ENCODE results near the gene AVL9.

DNA sequence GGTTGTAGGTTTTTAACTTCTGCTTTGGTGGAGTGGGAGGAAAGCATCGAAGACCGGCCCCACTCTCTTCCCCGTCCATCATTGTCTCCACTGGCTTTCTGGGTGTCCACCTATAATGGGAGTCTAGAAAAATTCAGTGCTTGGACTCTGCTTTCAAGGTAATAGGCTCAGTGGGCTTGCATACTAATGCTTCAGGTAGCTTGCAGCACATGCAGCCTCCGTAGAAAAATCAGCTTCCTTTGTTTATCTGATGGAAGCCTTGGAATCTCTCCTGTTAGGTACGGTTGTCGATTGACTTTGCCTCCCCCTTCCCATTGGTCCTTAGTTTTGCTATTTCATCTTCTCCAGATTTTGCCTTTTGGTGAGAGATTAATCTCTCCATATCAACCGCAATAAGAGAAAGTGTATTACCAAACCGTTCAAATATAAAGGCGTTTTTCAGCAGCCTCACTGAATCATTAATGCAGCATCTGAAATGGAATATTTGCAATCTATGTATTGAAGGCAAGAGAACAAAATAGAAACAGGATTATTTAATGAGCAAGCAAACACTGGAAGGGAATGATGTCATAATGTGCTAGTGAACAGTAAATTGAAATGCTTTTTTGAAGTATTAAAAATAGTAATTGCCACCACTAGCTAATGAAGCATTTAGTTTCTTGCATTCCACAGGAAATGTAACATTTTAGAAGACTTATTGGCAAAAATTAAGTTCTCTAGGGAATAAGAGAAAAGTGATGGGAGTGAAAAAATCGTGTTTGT lies 944 bp downstream of the AVL9 start:
- no peak for TF ChIP-seq FOSL2 (IDR thresholded peaks at IDR 0.05)
- TF ChIP-seq FOSL2 (CRISPR knock-in tag; IDR thresholded peaks at IDR 0.05), result no peak
- no peak for TF ChIP-seq NR3C1 (IDR thresholded peaks at IDR 0.05)
- no peak for TF ChIP-seq CHD4 (IDR thresholded peaks at IDR 0.05; ENCODE audit: borderline replicate concordance)
- no peak for TF ChIP-seq POLR2A (IDR thresholded peaks at IDR 0.05; ENCODE audit: low read length)
- no peak for TF ChIP-seq RFX5 (IDR thresholded peaks at IDR 0.05)
- TF ChIP-seq HDAC2 (IDR thresholded peaks at IDR 0.05), result no peak
- TF ChIP-seq, protein P1, sequence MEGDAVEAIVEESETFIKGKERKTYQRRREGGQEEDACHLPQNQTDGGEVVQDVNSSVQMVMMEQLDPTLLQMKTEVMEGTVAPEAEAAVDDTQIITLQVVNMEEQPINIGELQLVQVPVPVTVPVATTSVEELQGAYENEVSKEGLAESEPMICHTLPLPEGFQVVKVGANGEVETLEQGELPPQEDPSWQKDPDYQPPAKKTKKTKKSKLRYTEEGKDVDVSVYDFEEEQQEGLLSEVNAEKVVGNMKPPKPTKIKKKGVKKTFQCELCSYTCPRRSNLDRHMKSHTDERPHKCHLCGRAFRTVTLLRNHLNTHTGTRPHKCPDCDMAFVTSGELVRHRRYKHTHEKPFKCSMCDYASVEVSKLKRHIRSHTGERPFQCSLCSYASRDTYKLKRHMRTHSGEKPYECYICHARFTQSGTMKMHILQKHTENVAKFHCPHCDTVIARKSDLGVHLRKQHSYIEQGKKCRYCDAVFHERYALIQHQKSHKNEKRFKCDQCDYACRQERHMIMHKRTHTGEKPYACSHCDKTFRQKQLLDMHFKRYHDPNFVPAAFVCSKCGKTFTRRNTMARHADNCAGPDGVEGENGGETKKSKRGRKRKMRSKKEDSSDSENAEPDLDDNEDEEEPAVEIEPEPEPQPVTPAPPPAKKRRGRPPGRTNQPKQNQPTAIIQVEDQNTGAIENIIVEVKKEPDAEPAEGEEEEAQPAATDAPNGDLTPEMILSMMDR (IDR thresholded peaks at IDR 0.05), result no peak

All from A549 (cell line).